ENCODE data around the gene ST3GAL3.

GRCh38 chr1:43671626-43672330 lies 35.6 kb upstream of the ST3GAL3 start:
- TF ChIP-seq CTCF (IDR thresholded peaks at IDR 0.05; ENCODE audit: borderline replicate concordance, extremely low read depth, low read length, poor library complexity, severe bottlenecking) (no peak), EZH2 (IDR thresholded peaks at IDR 0.05; ENCODE audit: borderline replicate concordance, low read depth, low read length, severe bottlenecking) (no peak)

Measured in DND-41 (cell line).